Subcutaneous abdominal adipose tissue (tissue), 5 donors: ENCODE results near the gene TCP11L2.

Experiments used
- H3K27ac ChIP-seq: one replicate; pipeline ENCODE4 v1.7.0; 2013; ENCODE audit warnings: low read depth, mild to moderate bottlenecking, inconsistent platforms, low read length, moderate library complexity
- H3K27me3 ChIP-seq, 5 donors: one replicate each; pipeline ENCODE4 v1.7.0; 2013; ENCODE audit warnings: low read length in 5 of 5, inconsistent platforms in 1 of 5; ENCODE audit not compliant: control insufficient read depth in 5 of 5, insufficient read depth in 4 of 5
- H3K36me3 ChIP-seq, 5 donors: one replicate each; pipeline ENCODE4 v1.7.0; 2013; ENCODE audit warnings: low read length in 5 of 5; ENCODE audit not compliant: control insufficient read depth in 5 of 5, insufficient read depth in 5 of 5
- H3K4me1 ChIP-seq, 5 donors: one replicate each; pipeline ENCODE4 v1.7.0; 2013; ENCODE audit warnings: low read length in 5 of 5, mild to moderate bottlenecking in 3 of 5, moderate library complexity in 1 of 5; ENCODE audit not compliant: control insufficient read depth in 5 of 5, insufficient read depth in 5 of 5
- H3K4me3 ChIP-seq, 5 donors: one replicate each; pipeline ENCODE4 v1.7.0; 2013; ENCODE audit warnings: low read length in 5 of 5, low read depth in 1 of 5
- H3K9ac ChIP-seq, 5 donors: one replicate each; pipeline ENCODE4 v1.7.0; 2013; ENCODE audit warnings: low read length in 5 of 5, mild to moderate bottlenecking in 4 of 5, moderate library complexity in 3 of 5
- H3K9me3 ChIP-seq, 5 donors: one replicate each; pipeline ENCODE4 v1.7.0; 2013; ENCODE audit warnings: low read length in 5 of 5; ENCODE audit not compliant: control insufficient read depth in 5 of 5
- donor health status: healthy.
- donor health status: healthy.
- donor health status: healthy.
- donor health status: healthy.
- donor health status: healthy.

The TCP11L2 gene

GRCh38 chr12:106271575-106272505 lies 30.7 kb upstream of the TCP11L2 start:
- peaks cover 0 to 2% (median 0%) of the 10 kb centered on the region in 5 donors for H3K27me3 ChIP-seq
- no peaks in the 10 kb centered on the region for H3K4me1 ChIP-seq
- H3K9ac ChIP-seq, result no peak overlapping the region
- no peaks in the 10 kb centered on the region for H3K36me3 ChIP-seq
- no peaks in the 10 kb centered on the region for H3K9me3 ChIP-seq
- no peak overlapping the region for H3K4me3 ChIP-seq
- H3K27ac ChIP-seq, result no peak overlapping the region

- H3K36me3 ChIP-seq, result no peaks in the 10 kb centered on the region
- H3K4me1 ChIP-seq, result no peaks in the 10 kb centered on the region
- peaks cover 0 to 2% (median 0%) of the 10 kb centered on the region in 5 donors for H3K27me3 ChIP-seq
- H3K9me3 ChIP-seq, result no peaks in the 10 kb centered on the region
- H3K9ac ChIP-seq, result no peak overlapping the region
- no peak overlapping the region for H3K4me3 ChIP-seq
- H3K27ac ChIP-seq, result no peak overlapping the region
These were observed 29.0 kb upstream of the TCP11L2 start for GRCh38 chr12:106273491-106273890.

- no peak overlapping the region for H3K27ac ChIP-seq
- no peaks in the 10 kb centered on the region for H3K9me3 ChIP-seq
- no peaks in the 10 kb centered on the region for H3K27me3 ChIP-seq
- no peak overlapping the region for H3K9ac ChIP-seq
- no peaks in the 10 kb centered on the region for H3K36me3 ChIP-seq
- no peaks in the 10 kb centered on the region for H3K4me1 ChIP-seq
- H3K4me3 ChIP-seq, result no peak overlapping the region
These were observed 28.5 kb upstream of the TCP11L2 start for GRCh38 chr12:106274012-106274411.

- H3K9me3 ChIP-seq, result no peaks in the 10 kb centered on the region
- H3K9ac ChIP-seq, result no peak overlapping the region
- no peak overlapping the region for H3K27ac ChIP-seq
- H3K27me3 ChIP-seq, result no peaks in the 10 kb centered on the region
- H3K36me3 ChIP-seq, result no peaks in the 10 kb centered on the region
- H3K4me1 ChIP-seq, result no peaks in the 10 kb centered on the region
- no peak overlapping the region for H3K4me3 ChIP-seq
These were observed 27.9 kb upstream of the TCP11L2 start for GRCh38 chr12:106274575-106275121.

- no peak overlapping the region for H3K27ac ChIP-seq
- no peak overlapping the region for H3K4me3 ChIP-seq
- no peaks in the 10 kb centered on the region for H3K27me3 ChIP-seq
- H3K36me3 ChIP-seq, result no peaks in the 10 kb centered on the region
- no peaks in the 10 kb centered on the region for H3K9me3 ChIP-seq
- no peaks in the 10 kb centered on the region for H3K4me1 ChIP-seq
- H3K9ac ChIP-seq, result no peak overlapping the region
These were observed 27.1 kb upstream of the TCP11L2 start for GRCh38 chr12:106275458-106275857.

- no peak overlapping the region for H3K4me3 ChIP-seq
- H3K9me3 ChIP-seq, result peaks cover 0 to 2% (median 0%) of the 10 kb centered on the region in 5 donors
- H3K27ac ChIP-seq, result no peak overlapping the region
- H3K27me3 ChIP-seq, result no peaks in the 10 kb centered on the region
- H3K36me3 ChIP-seq, result no peaks in the 10 kb centered on the region
- no peaks in the 10 kb centered on the region for H3K4me1 ChIP-seq
- H3K9ac ChIP-seq, result no peak overlapping the region
These were observed 26.3 kb upstream of the TCP11L2 start for GRCh38 chr12:106276032-106276740.

GRCh38 chr12:106280106-106280505 lies 22.4 kb upstream of the TCP11L2 start:
- Histone ChIP-seq H3K9ac (no peak overlapping the region), H3K27ac (no peak overlapping the region), H3K36me3 (no peaks in the 10 kb centered on the region), H3K9me3 (peaks cover 0 to 14% (median 9%) of the 10 kb centered on the region in 5 donors), H3K27me3 (peaks cover 0 to 4% (median 0%) of the 10 kb centered on the region in 5 donors), H3K4me1 (peaks cover 0 to 9% (median 0%) of the 10 kb centered on the region in 5 donors), H3K4me3 (no peak overlapping the region)

- no peaks in the 10 kb centered on the region for H3K36me3 ChIP-seq
- peaks cover 0 to 4% (median 0%) of the 10 kb centered on the region in 5 donors for H3K27me3 ChIP-seq
- H3K9me3 ChIP-seq, result peaks cover 0 to 14% (median 9%) of the 10 kb centered on the region in 5 donors
- no peak overlapping the region for H3K4me3 ChIP-seq
- H3K4me1 ChIP-seq, result peaks cover 0 to 9% (median 0%) of the 10 kb centered on the region in 5 donors
- H3K9ac ChIP-seq, result no peak overlapping the region
- no peak overlapping the region for H3K27ac ChIP-seq
These were observed 21.3 kb upstream of the TCP11L2 start for GRCh38 chr12:106281056-106281782.

GRCh38 chr12:106281804-106282203 lies 20.7 kb upstream of the TCP11L2 start:
- Histone ChIP-seq H3K36me3 (no peaks in the 10 kb centered on the region), H3K9me3 (peaks cover 0 to 14% (median 9%) of the 10 kb centered on the region in 5 donors), H3K9ac (no peak overlapping the region), H3K4me1 (peaks cover 0 to 9% (median 0%) of the 10 kb centered on the region in 5 donors), H3K4me3 (no peak overlapping the region), H3K27ac (no peak overlapping the region), H3K27me3 (peaks cover 0 to 4% (median 0%) of the 10 kb centered on the region in 5 donors)
